DMS79 treated with DMSO at 0.1 percent for 48 hours (cell line): ENCODE data around the gene MYBPHL.
A peak's percentile ranks its signal among the peaks of the same experiment; 100 is the strongest.

Source experiments
- DNase-seq: peaks from one replicate; lab custom pipeline; 2025; lab: John Stamatoyannopoulos, UW

The MYBPHL gene

DNA sequence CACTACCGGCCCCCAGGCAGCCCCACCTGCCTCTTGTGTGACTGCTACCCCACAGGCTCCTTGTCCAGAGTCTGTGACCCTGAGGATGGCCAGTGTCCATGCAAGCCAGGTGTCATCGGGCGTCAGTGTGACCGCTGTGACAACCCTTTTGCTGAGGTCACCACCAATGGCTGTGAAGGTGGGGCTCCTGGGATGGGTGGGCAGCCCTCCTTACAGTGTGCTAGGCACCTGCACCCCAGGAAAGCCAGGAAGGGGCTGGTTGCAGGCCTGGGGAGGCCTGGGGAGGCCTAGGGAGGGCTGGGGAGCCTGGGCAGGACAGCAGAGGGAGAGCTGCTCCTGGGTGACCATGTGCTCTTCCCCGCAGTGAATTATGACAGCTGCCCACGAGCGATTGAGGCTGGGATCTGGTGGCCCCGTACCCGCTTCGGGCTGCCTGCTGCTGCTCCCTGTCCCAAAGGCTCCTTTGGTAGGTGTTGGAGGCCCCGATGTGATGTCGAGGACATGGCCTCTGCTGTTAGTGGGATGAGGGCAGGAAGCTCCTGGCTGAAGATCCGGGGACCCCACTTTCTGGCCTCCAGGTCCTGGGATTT, 41.0 kb downstream of the MYBPHL start:
- DNase-seq = no peak

DNA sequence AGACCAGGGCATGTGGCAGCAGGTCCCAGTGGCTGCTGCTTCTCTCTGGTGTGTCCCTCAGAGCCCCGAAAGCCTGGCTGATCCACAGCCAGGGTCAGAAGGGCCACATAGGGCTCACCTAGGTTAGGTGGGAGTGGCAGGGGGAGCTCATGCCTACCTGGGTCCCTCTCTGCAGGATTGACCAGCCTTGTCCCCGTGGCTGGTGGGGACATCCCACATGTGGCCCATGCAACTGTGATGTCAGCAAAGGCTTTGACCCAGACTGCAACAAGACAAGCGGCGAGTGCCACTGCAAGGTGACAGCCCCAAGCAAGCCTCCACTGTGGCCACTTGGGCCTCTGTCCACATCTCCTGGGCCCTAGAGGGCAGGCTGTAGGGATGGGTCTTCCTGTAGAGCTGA, 41.8 kb downstream of the MYBPHL start:
- no peak for DNase-seq

DNA sequence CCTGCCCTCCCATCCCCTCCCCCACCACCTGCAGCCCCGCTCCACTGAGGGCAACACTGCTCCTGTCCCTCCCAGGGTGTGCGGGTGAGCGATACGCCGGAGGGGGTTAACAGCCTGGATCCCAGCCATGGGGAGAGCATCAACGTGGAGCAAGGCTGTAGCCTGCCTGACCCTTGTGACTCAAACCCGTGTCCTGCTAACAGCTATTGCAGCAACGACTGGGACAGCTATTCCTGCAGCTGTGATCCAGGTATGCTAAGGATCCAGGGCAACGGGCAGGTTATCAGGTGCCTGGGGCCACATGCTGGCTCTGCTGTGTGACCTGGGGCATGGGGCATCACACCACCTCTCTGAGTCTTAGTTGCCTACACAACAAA, 42.4 kb downstream of the MYBPHL start:
- no peak for DNase-seq

DNA sequence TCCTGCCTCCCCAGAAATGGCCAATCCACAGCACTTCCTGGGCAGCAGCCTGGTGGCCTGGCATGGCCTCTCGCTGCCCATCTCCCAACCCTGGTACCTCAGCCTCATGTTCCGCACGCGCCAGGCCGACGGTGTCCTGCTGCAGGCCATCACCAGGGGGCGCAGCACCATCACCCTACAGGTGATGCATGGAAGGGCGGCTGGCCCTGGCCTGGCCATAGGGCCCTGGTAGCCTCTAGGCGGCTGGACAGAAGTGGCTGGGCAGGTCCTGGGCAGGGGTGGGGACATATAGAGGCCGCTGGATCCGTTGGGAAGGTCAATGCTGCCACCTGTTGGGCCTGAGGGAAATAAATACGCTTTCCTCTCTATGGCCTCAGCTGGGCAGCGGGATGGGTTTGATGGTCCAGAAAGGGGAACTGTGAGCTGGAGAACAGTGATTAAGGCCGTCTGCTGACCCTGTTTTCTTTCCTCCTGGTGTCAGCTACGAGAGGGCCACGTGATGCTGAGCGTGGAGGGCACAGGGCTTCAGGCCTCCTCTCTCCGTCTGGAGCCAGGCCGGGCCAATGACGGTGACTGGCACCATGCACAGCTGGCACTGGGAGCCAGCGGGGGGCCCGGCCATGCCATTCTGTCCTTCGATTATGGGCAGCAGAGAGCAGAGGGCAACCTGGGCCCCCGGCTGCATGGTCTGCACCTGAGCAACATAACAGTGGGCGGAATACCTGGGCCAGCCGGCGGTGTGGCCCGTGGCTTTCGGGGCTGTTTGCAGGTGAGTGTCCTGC, 43.0 kb downstream of the MYBPHL start:
- no peak for DNase-seq

DNA sequence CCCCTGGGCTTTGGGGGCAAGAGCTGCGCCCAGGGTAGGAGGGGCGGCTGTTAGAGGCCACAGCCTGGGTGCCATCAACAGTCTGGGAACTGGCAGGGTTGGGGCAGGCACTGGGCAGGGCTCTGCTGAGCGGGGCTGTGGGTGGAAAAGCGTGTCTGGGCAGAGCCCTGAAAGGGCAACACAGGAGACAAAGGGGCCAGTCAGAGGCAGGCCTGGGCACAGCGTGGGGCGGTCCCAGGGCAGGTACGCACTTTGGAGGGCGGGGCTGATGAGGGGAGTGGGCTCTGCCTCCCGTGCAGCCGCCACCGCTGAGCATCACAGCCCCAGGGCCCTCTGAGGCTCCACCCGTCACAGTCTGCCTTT, 43.6 kb downstream of the MYBPHL start:
- DNase-seq = no peak

DNA sequence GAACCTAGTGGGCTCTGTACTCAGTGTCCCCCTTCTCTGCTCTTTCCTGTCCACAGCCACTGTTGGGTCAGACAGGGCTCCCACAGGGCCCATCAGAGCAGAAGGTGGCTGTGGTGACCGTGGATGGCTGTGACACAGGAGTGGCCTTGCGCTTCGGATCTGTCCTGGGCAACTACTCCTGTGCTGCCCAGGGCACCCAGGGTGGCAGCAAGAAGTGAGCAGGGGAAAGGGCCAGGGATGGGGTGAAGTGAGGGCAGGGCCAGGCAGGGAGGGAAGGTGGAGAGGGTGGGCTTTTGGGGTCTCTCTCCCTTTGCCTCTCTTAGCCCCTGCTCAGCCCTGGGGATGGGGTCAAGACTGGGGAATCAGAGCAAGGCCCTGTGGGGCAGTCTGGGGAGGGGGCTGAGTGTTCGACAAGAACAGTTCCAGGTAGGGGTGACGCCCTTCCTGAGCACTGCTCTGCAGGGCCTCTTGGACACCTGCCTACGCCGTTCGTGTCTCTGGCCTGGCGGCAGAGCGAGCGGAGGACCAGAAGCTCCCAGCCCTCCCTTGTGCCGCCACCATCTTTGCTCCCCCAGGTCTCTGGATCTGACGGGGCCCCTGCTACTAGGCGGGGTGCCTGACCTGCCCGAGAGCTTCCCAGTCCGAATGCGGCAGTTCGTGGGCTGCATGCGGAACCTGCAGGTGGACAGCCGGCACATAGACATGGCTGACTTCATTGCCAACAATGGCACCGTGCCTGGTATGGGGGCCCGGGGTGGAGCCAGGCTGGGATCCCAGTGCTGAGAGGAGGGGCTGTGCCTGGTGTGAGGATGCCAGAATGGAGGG, 44.4 kb downstream of the MYBPHL start:
- DNase-seq = no peak

DNA sequence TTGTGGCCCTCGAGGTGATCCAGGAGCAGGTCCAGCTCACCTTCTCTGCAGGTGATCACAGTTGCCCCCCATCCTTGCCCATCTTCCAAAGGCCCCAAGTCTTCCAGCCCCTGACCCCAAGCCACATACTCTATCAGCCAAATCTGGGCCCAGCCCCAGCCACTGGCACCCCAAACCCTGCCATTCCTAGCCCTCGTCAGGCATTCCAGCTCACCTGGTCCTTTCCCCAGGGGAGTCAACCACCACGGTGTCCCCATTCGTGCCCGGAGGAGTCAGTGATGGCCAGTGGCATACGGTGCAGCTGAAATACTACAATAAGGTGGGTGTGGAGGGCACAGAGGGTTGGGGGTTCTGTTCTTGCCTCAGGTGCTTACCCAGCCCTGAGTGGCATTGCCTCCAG, 45.2 kb downstream of the MYBPHL start:
- DNase-seq = no peak

DNA sequence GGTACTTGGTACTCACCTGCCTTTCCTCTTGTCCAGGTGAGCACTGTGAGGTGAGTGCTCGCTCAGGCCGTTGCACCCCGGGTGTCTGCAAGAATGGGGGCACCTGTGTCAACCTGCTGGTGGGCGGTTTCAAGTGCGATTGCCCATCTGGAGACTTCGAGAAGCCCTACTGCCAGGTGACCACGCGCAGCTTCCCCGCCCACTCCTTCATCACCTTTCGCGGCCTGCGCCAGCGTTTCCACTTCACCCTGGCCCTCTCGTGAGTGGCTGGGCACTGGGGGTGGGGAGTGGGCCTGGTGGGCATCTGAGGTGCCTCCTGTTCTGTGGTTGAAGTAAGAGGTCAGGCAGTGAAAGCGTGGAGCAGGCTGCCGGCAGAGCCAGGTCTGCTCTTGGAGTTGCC, 45.8 kb downstream of the MYBPHL start:
- no peak for DNase-seq

DNA sequence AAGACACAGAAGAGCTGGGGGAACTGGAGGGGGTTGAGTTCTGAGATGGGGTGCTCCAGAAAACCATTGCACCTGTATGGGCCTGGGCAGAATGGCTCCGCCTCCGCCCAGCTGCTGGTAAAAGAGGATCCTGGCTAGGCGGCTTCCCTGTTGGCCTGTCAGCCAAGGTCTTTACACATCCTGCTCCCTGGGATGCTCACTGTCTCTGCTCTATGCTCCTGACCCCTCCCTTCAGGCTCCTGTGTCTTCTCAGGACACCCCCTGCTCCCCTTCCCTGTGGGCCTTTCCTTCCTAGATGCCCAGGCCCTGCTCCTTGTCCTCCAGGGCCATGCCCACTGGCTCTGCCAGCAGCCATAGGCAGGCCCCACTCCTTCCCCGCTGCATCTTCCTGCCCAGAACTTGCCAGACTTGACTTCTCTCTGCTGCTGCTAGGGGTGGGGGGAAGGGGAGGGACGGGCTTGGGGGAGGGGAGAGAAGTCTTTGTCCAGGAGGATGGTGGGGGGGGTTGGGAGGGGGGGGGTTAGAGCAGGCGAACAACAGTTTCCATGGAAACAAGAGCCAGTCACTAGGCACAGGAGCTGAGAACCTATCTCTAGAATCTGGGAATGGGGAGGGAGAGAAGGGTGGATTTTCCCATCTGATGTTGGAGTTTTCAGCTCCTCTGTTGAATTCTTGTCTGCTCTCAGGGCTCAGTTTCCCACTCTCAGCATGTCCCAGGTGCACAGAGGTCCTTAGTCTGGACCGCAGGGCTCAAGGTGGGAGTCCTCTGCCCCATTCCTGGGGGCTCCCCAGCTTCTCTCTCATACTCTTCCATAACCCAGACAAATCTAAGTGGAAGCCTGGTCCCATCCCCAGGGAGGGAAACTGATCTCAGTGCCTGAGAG, 46.9 kb downstream of the MYBPHL start:
- DNase-seq = no peak

DNA sequence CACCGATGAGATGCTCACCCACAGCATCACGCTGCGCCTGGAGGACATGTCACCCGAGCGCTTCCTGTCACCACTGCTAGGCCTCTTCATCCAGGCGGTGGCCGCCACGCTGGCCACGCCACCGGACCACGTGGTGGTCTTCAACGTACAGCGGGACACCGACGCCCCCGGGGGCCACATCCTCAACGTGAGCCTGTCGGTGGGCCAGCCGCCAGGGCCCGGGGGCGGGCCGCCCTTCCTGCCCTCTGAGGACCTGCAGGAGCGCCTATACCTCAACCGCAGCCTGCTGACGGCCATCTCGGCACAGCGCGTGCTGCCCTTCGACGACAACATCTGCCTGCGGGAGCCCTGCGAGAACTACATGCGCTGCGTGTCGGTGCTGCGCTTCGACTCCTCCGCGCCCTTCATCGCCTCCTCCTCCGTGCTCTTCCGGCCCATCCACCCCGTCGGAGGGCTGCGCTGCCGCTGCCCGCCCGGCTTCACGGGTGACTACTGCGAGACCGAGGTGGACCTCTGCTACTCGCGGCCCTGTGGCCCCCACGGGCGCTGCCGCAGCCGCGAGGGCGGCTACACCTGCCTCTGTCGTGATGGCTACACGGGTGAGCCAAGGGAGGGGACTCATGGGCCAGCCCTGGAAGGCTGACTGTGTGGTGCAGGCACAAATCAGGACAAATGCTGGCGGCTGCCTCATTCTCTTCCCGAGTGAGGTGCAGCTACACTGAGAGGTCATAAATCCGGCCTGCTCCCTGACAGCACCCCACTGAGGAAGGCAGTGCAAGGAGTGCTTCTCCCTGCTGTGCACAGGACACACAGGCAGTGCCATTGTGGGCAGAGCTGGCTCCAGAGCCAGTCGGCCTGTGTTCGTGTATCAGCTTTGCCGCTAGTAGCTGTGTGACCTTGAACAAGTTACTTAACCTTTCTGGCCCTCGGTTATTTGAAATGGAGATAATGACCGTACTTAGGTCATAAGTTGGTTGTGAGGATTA, 48.0 kb downstream of the MYBPHL start:
- DNase-seq = no peak

DNA sequence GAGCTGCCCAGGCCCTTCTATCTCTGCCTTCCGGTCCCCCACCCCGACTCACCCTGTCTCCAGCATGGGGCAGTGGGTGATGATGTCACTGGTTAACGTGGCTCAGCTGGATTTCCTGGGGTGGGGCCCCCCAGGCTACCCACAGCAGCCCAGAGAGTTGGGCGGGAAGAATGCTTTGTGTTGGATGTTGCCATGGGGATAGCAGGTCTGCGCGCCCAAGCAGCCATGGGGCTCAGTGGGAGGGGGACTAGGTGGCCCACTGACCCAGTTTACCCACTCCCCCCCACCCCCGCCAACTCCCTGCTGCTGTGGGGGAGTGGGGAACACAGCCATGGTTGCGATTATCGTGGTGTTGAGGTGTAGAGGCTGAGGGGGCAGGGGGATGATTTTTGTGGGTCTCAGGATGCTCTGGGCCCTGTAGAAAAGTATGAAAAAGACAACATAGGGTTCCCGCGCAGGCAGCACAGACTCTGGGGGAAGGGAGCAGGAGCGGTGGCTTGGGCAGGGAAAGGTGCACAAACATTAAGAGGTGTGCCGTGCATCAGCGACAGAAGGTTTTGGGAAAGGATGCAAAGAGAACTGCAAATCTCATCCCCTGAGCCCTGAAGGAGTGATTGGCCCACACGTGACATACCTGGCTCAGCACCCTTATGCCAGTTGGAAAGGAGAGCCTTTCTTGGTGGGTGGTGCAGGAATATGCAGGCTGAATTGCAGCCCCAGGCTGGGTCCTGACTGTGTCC, 49.0 kb downstream of the MYBPHL start:
- no peak for DNase-seq

DNA sequence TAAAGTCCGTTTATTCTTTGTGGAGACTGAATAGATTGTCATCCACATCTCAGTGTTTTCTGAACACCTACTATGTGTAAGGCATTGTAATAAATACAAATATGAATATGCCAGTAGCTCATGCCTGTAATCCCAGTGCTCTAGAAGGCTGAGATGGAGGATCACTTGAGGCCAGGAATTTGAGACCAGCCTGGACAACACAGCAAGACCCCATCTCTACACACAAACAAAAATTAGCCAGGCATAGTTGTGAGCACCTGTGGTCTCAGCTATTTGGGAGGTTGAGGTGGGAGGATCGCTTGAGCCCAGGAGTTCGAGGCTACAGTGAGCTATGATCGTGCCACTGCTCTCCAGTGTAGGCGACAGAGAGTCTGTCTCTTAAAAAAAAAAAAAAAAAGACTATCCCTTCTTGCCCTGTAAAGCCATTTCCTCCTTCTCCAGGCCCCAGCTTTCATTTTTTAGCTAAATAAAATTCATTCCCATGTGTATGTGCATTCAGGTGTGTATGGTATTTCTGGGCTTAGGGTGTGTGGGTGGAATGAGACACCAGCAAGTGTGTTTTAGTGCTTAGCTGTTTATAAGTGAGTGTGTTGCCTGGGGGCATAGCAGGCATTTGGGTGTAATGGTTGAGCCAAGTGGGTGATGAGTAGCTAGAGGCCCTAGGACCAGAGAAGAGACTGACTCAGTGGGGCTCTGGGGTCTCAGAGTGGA, 49.7 kb downstream of the MYBPHL start:
- DNase-seq = no peak

DNA sequence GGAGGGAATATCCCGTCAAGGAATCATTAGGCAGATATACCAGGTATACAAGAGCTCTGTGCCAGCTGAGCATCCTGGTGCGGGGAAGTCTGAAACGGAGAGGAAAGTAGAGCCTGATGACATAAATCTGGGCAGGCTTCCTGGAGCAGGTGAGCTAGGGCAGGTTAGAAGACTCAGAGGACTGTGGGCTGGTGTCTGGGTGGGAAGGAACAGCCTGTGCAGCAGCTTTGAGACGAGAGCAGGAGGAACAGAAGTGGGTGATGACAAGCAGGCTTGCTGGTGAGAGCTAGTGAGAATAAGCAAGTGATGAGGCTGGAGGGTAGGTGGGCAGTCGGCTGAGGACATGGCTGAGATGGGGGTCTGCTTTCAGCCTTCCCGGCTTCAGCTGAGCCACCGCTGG, 50.7 kb downstream of the MYBPHL start:
- no peak for DNase-seq

DNA sequence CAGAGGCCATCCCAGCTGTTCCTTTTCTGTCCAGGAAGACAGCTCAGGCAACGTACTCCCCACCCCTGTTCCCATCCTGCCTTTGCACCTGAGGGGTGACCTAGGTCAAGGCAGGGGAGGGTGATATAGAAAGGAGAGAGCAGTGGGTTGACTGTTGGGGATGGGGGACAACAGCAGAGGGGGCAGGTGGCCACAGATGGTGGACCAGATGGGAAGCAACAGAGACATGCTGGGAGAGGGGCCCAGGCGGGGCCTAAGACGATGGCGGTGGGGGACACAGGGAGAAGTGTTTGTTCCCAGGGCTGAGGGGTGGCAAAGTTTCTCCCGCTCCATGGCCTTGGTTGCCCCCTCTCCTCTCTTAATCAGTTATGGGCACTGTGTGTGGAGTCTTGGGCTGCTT, 51.1 kb downstream of the MYBPHL start:
- no peak for DNase-seq

DNA sequence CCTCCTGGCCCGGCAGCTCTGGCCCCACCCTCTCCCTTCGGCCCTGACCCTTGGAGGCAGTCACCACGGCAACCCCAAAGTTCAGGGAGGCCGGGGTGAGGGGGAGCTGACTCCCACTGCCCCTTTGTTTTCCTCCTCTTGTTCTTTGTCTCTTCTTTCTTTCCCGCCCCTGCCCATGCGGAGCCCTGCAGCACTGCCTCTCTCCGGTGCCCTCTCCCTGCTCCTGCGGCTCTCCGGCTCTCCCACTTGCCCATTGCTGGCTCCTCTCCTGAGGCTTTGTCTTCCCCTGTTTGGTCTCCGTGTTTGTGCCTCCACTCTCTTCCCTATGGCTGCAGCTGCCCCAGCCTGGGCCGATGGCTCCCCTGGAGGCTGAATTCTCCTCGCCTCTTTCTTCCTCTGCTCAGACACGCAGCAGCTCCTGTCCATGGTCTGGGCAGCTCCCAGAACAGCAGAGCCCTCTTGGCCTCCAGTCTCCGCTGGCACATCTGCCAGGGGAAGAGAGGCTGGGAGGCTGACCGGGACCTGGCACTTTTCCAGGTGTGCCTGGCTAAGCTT, 51.6 kb downstream of the MYBPHL start:
- no peak for DNase-seq

DNA sequence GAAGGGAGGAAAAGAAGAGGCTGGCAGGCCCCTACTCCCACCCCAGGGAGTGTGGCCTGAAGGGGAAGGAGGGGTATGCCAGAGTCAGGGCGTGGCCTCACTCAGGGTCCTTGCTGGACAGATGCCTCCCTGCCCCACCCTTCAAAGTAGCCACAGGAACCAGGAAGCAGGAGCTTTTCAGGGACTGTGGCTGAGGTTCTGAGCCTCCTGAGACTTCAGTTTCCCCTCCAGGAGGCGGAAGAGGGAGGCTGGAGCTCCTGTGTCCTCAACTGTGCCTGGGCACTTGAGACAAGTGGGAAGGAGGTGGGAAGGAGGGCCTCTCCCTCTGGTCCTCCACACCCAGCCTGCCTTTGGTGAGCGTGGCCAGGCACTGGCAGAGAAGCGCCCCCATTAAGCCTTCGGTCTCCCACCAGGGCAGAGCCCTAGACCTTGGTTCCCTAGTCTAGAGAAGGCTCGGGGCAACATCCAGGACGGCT, 52.2 kb downstream of the MYBPHL start:
- DNase-seq = peak; percentile 9

DNA sequence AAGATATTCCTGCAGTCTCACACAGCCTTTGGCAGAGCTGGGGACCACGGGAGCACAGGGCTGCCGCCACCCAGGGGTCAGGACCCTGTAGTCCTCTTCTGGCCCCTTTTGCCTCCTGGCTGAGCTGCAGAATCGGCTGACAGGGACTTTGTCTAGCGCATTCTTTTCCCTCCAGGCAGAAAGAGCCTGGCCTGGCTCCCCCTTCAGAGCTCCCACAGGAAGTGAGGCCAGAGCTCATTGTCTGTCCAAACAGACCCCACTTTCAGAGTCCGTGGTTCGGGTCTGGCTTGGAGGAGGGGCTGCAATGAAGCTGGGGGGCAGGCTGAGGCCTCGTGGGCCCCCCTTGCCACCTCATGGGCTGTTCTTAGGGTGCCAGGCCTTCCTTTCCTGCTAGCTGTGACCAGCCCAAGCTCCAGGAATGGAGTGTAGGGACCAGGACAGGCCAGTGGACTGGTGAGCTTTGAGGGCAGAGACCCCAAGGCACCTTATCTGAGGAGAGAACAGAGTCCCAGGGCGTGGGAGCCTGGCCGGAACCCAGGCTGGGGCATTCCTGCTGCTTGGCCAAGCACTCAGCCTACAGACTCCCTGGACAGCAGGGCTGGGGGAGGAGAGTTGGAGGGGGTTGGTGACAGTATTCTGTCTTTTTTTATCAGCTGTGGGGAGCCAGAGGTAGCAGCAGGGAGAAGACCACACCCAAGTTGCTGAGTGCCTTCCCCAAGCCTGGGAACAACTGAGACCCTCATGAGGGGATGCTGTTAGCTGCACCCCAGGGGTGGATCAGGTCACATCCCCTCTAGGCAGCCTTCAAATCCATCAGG, 52.8 kb downstream of the MYBPHL start:
- DNase-seq = no peak
